ENCODE results near the gene PCDHGB4.
"Not testable (repeated sequence)": the region's sequence is repeated elsewhere in the genome, so short reads cannot be mapped to it uniquely, and the experiment has no call there.

The PCDHGB4 gene

DNA sequence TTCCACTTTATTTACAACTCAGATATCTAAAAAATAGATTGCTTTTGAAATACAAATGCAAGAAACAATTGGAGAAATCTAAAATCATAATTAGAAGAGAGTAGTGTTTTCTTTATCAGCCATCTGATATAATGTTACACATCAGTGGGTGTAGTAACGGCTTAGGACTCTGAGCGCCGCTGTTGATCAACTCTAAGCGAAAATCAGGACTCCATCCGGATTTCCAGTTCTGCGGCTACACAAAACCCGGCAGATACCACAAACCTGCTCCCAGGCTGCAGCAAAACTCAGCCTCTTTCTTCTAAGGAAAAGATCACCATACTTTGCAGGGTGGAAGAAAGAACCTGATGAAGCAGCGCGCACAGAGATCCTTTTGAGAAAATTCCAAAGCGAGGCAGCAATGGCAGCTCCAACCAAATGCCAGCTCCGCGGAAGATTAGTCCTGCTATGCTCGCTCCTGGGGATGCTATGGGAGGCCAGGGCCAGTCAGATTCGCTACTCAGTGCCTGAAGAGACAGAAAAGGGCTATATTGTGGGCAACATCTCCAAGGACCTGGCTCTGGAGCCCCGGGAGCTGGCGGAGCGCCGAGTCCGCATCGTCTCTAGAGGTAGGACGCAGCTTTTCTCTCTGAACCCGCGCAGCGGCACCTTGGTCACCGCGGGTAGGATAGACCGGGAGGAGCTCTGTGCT, 15.2 kb downstream of the PCDHGB4 start, which contains the start of gene PCDHGA9:
PCDHGA9 (plus strand) TSS at position 226 of the 691 bp plus-strand sequence; CDS start at position 401, 175 bp downstream.
- Histone ChIP-seq H3K4me3 (ENCODE audit: control insufficient read depth in 1 of 7, extremely low read depth in 1 of 7, insufficient read depth in 4 of 7, low read depth in 2 of 7, low read length in 6 of 7) (peak within 1 kb of the TSS in 3 of 7 experiments; percentile 7 to 42 (median 11)), H3K27me3 (replicated peaks in 2 of 5; ENCODE audit: control insufficient read depth in 4 of 5, insufficient read depth in 5 of 5, low read length in 4 of 5) (peaks cover 28 to 83% (median 37%) of the 10 kb centered on the region in 5 experiments), H3K4me1 (ENCODE audit: control extremely low read depth in 1 of 4, control insufficient read depth in 4 of 4, insufficient read depth in 4 of 4, low read length in 3 of 4) (no peaks in the 10 kb centered on the region), H3K9me3 (ENCODE audit: control extremely low read depth in 1 of 5, control insufficient read depth in 4 of 5, insufficient read depth in 2 of 5, low read depth in 1 of 5, low read length in 4 of 5) (peaks cover 7 to 68% (median 50%) of the 10 kb centered on the region in 5 experiments), H3K27ac (ENCODE audit: insufficient read depth in 1 of 2, low read depth in 1 of 2, low read length in 2 of 2, poor library complexity in 1 of 2, severe bottlenecking in 2 of 2) (no peak within 1 kb of the TSS), H3K36me3 (ENCODE audit: control insufficient read depth in 4 of 4, insufficient read depth in 4 of 4, low read length in 3 of 4) (no peaks in the 10 kb centered on the region)
- ChIA-PET POLR2A (no interaction called here), CTCF (interaction anchor here (0.7 to 1.2 kb wide), 4 partner anchors 14 to 161 kb away, joined by 3 to 5 read pairs (median 4); partner anchors contain the start of gene PCDHGB7)
- DNase-seq, result peak in 2 of 3 donors; percentile 45 to 51
- WGBS (ENCODE audit: insufficient coverage), result 19% methylated on average over 26 of the region's 27 CpGs

DNA sequence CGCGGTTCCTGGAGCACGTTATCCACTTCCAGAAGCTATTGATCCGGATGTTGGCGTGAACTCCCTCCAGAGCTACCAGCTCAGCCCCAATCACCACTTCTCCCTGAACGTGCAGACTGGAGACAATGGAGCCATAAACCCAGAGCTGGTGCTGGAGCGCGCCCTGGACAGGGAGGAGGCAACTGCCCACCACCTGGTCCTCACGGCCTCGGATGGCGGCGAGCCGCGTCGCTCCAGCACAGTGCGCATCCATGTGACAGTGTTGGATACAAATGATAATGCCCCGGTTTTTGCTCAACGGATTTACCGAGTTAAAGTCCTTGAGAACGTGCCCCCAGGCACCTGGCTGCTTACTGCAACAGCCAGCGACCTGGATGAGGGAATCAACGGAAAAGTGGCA, 15.9 kb downstream of the PCDHGB4 start:
- H3K27ac ChIP-seq (ENCODE audit: insufficient read depth in 1 of 2, low read depth in 1 of 2, low read length in 2 of 2, poor library complexity in 1 of 2, severe bottlenecking in 2 of 2), result no peak overlapping the region
- peaks cover 33 to 89% (median 40%) of the 10 kb centered on the region in 5 experiments for H3K27me3 ChIP-seq (replicated peaks in 2 of 5; ENCODE audit: control insufficient read depth in 4 of 5, insufficient read depth in 5 of 5, low read length in 4 of 5)
- ChIA-PET CTCF (interaction anchor here (0.7 to 1.2 kb wide), 4 partner anchors 14 to 161 kb away, joined by 3 to 5 read pairs (median 4); partner anchors contain the start of gene PCDHGB7), POLR2A (no interaction called here)
- H3K4me3 ChIP-seq (ENCODE audit: control insufficient read depth in 1 of 7, extremely low read depth in 1 of 7, insufficient read depth in 4 of 7, low read depth in 2 of 7, low read length in 6 of 7), result no peak overlapping the region
- H3K9me3 ChIP-seq (ENCODE audit: control extremely low read depth in 1 of 5, control insufficient read depth in 4 of 5, insufficient read depth in 2 of 5, low read depth in 1 of 5, low read length in 4 of 5), result peaks cover 7 to 67% (median 53%) of the 10 kb centered on the region in 5 experiments
- no peaks in the 10 kb centered on the region for H3K36me3 ChIP-seq (ENCODE audit: control insufficient read depth in 4 of 4, insufficient read depth in 4 of 4, low read length in 3 of 4)
- WGBS (ENCODE audit: insufficient coverage), result 21% methylated on average over 21 of the region's 22 CpGs
- DNase-seq, result no peak
- no peaks in the 10 kb centered on the region for H3K4me1 ChIP-seq (ENCODE audit: control extremely low read depth in 1 of 4, control insufficient read depth in 4 of 4, insufficient read depth in 4 of 4, low read length in 3 of 4)

DNA sequence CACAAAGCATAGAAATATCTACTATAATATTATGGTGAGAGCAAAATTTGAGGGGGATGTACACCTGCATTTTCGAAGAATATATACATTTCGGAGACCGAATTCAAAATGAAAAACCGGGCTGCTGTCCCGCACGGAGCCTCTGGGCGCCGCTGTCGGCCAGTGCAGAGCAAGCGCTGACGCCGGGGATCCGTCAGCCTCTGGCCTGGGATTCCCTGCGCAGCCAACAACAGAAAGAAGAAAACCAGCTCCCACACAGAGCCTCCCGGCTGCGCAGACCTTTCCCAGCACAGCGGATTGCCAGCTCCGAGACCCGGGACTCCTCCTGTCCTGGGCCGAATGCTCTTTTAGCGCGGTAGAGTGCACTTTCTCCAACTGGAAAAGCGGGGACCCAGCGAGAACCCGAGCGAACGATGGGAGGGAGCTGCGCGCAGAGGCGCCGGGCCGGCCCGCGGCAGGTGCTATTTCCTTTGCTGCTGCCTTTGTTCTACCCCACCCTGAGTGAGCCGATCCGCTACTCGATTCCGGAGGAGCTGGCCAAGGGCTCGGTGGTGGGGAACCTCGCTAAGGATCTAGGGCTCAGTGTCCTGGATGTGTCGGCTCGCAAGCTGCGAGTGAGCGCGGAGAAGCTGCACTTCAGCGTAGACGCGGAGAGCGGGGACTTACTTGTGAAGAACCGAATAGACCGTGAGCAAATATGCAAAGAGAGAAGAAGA, 20.4 kb downstream of the PCDHGB4 start, which contains the start of gene PCDHGB6:
PCDHGB6 (plus strand) TSS at position 232 of the 716 bp plus-strand sequence; CDS start at position 414, 182 bp downstream.
- Histone ChIP-seq H3K9me3 (ENCODE audit: control extremely low read depth in 1 of 5, control insufficient read depth in 4 of 5, insufficient read depth in 2 of 5, low read depth in 1 of 5, low read length in 4 of 5) (peaks cover 7 to 54% (median 47%) of the 10 kb centered on the region in 5 experiments), H3K4me3 (ENCODE audit: control insufficient read depth in 1 of 7, extremely low read depth in 1 of 7, insufficient read depth in 4 of 7, low read depth in 2 of 7, low read length in 6 of 7) (peak within 1 kb of the TSS in 6 of 7 experiments; percentile 23 to 75 (median 52)), H3K27me3 (replicated peaks in 2 of 5; ENCODE audit: control insufficient read depth in 4 of 5, insufficient read depth in 5 of 5, low read length in 4 of 5) (peaks cover 31 to 89% (median 48%) of the 10 kb centered on the region in 5 experiments)
- H3K27ac ChIP-seq (ENCODE audit: insufficient read depth in 1 of 2, low read depth in 1 of 2, low read length in 2 of 2, poor library complexity in 1 of 2, severe bottlenecking in 2 of 2); H3K4me1 ChIP-seq (ENCODE audit: control extremely low read depth in 1 of 4, control insufficient read depth in 4 of 4, insufficient read depth in 4 of 4, low read length in 3 of 4); POLR2A ChIA-PET; H3K36me3 ChIP-seq (ENCODE audit: control insufficient read depth in 4 of 4, insufficient read depth in 4 of 4, low read length in 3 of 4): not testable (repeated sequence)
- WGBS (ENCODE audit: insufficient coverage), result 9% methylated on average over 36 of the region's 51 CpGs
- CTCF ChIA-PET, result interaction anchor here (0.8 to 4.6 kb wide), 14 partner anchors 11 to 186 kb away, joined by 3 to 28 read pairs (median 4); partner anchors contain the start of genes PCDHGA12, PCDHGB3, PCDHGB5 and PCDHGC3
- peak; percentile 53 to 77 (median 73) for DNase-seq

DNA sequence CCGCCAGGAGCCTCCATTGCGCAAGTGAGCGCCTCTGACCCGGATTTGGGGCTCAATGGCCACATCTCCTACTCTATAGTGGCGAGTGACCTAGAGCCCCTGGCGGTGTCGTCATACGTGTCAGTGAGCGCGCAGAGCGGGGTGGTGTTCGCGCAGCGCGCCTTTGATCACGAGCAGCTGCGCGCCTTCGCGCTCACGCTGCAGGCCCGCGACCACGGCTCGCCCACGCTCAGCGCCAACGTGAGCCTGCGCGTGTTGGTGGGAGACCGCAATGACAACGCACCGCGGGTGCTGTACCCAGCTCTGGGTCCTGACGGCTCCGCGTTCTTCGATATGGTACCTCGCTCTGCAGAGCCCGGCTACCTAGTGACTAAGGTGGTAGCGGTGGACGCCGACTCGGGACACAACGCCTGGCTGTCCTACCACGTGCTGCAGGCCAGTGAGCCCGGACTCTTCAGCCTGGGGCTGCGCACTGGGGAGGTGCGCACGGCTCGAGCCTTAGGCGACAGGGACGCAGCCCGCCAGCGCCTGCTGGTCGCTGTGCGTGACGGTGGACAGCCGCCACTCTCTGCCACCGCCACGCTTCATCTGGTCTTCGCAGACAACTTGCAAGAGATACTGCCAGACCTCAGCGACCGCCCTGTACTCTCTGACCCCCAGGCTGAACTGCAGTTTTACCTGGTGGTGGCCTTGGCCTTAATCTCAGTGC, 22.3 kb downstream of the PCDHGB4 start:
- Histone ChIP-seq H3K36me3 (ENCODE audit: control insufficient read depth in 4 of 4, insufficient read depth in 4 of 4, low read length in 3 of 4) (peaks cover 0 to 4% (median 0%) of the 10 kb centered on the region in 4 experiments), H3K4me1 (ENCODE audit: control extremely low read depth in 1 of 4, control insufficient read depth in 4 of 4, insufficient read depth in 4 of 4, low read length in 3 of 4) (peaks cover 0 to 11% (median 8%) of the 10 kb centered on the region in 4 experiments), H3K27ac (ENCODE audit: insufficient read depth in 1 of 2, low read depth in 1 of 2, low read length in 2 of 2, poor library complexity in 1 of 2, severe bottlenecking in 2 of 2) (no peak overlapping the region), H3K4me3 (ENCODE audit: control insufficient read depth in 1 of 7, extremely low read depth in 1 of 7, insufficient read depth in 4 of 7, low read depth in 2 of 7, low read length in 6 of 7) (no peak overlapping the region), H3K27me3 (replicated peaks in 2 of 5; ENCODE audit: control insufficient read depth in 4 of 5, insufficient read depth in 5 of 5, low read length in 4 of 5) (peaks cover 29 to 89% (median 47%) of the 10 kb centered on the region in 5 experiments), H3K9me3 (ENCODE audit: control extremely low read depth in 1 of 5, control insufficient read depth in 4 of 5, insufficient read depth in 2 of 5, low read depth in 1 of 5, low read length in 4 of 5) (peaks cover 7 to 46% (median 37%) of the 10 kb centered on the region in 5 experiments)
- ChIA-PET POLR2A (interaction anchor here (0.6 kb wide), 1 partner anchor 418 kb away, joined by 4 read pairs; no protein-coding TSS in a partner anchor), CTCF (no interaction called here)
- WGBS (ENCODE audit: insufficient coverage), result 29% methylated on average over 62 of the region's 64 CpGs
- DNase-seq, result peak in 2 of 3 donors; percentile 39 to 47

DNA sequence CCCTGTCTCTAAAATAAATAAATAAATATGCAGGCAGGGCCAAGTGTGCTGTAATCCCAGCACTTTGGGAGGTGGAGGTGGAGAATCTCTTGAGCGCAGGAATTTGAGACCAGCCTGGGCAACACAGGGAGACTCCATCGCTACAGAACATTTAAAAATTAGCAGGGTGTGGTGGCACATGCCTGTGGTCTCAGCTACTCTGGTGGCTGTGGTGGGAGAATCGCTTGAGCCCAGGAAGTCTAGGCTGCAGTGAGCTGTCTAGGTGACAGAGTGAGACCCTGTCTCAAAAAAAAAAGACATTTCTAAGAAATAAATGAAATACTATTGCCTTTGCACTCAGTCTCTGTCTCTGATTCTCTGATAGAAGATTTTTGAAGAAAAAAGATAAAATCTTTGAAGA, 24.1 kb downstream of the PCDHGB4 start:
- H3K4me3 ChIP-seq (ENCODE audit: control insufficient read depth in 1 of 7, extremely low read depth in 1 of 7, insufficient read depth in 4 of 7, low read depth in 2 of 7, low read length in 6 of 7), result no peak overlapping the region
- WGBS (ENCODE audit: insufficient coverage), result 92% methylated on average over 2 of the region's 3 CpGs
- peaks cover 0 to 12% (median 9%) of the 10 kb centered on the region in 4 experiments for H3K4me1 ChIP-seq (ENCODE audit: control extremely low read depth in 1 of 4, control insufficient read depth in 4 of 4, insufficient read depth in 4 of 4, low read length in 3 of 4)
- peaks cover 28 to 89% (median 48%) of the 10 kb centered on the region in 5 experiments for H3K27me3 ChIP-seq (replicated peaks in 2 of 5; ENCODE audit: control insufficient read depth in 4 of 5, insufficient read depth in 5 of 5, low read length in 4 of 5)
- peaks cover 7 to 47% (median 34%) of the 10 kb centered on the region in 5 experiments for H3K9me3 ChIP-seq (ENCODE audit: control extremely low read depth in 1 of 5, control insufficient read depth in 4 of 5, insufficient read depth in 2 of 5, low read depth in 1 of 5, low read length in 4 of 5)
- DNase-seq, result no peak
- ChIA-PET POLR2A (no interaction called here), CTCF (interaction anchor here (1.2 to 7.4 kb wide), 4 partner anchors 112 to 147 kb away, joined by 3 to 77 read pairs (median 22); no protein-coding TSS in a partner anchor)
- peaks cover 0 to 4% (median 0%) of the 10 kb centered on the region in 4 experiments for H3K36me3 ChIP-seq (ENCODE audit: control insufficient read depth in 4 of 4, insufficient read depth in 4 of 4, low read length in 3 of 4)
- H3K27ac ChIP-seq (ENCODE audit: insufficient read depth in 1 of 2, low read depth in 1 of 2, low read length in 2 of 2, poor library complexity in 1 of 2, severe bottlenecking in 2 of 2), result no peak overlapping the region

DNA sequence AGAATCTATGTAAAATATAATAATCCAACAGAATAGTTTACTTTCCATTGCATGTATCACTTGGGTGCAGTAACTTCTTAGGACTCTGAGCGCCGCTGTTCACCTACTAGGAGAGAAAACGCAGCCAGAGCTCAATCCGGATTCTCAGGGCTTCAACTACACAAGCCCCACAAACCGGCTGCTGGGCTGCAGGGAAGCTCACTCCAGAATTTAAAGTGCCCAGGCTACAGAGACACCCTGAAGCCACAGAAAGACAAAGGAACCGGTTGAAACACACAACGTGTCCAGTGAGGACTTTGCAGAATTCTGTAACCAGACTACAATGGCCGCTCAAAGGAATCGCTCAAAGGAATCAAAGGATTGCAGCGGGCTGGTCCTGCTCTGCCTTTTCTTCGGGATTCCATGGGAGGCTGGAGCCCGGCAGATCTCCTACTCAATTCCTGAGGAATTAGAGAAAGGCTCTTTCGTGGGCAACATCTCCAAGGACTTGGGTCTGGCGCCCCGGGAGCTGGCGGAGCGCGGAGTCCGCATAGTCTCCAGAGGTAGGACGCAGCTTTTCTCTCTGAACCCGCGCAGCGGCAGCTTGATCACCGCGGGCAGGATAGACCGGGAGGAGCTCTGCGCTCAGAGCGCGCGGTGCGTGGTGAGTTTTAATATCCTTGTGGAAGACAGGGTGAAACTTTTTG, 25.5 kb downstream of the PCDHGB4 start, which contains the start of gene PCDHGA10:
PCDHGA10 (plus strand) TSS at position 134 of the 686 bp plus-strand sequence; CDS start at position 323, 189 bp downstream.
- no peak within 1 kb of the TSS for H3K27ac ChIP-seq (ENCODE audit: insufficient read depth in 1 of 2, low read depth in 1 of 2, low read length in 2 of 2, poor library complexity in 1 of 2, severe bottlenecking in 2 of 2)
- H3K4me1 ChIP-seq (ENCODE audit: control extremely low read depth in 1 of 4, control insufficient read depth in 4 of 4, insufficient read depth in 4 of 4, low read length in 3 of 4), result peaks cover 0 to 15% (median 10%) of the 10 kb centered on the region in 4 experiments
- H3K9me3 ChIP-seq (ENCODE audit: control extremely low read depth in 1 of 5, control insufficient read depth in 4 of 5, insufficient read depth in 2 of 5, low read depth in 1 of 5, low read length in 4 of 5), result peaks cover 5 to 41% (median 32%) of the 10 kb centered on the region in 5 experiments
- H3K27me3 ChIP-seq (replicated peaks in 2 of 5; ENCODE audit: control insufficient read depth in 4 of 5, insufficient read depth in 5 of 5, low read length in 4 of 5), result peaks cover 24 to 85% (median 38%) of the 10 kb centered on the region in 5 experiments
- peak within 1 kb of the TSS; percentile 27 to 84 (median 68) for H3K4me3 ChIP-seq (ENCODE audit: control insufficient read depth in 1 of 7, extremely low read depth in 1 of 7, insufficient read depth in 4 of 7, low read depth in 2 of 7, low read length in 6 of 7)
- peaks cover 0 to 4% (median 0%) of the 10 kb centered on the region in 4 experiments for H3K36me3 ChIP-seq (ENCODE audit: control insufficient read depth in 4 of 4, insufficient read depth in 4 of 4, low read length in 3 of 4)
- POLR2A ChIA-PET, result no interaction called here
- WGBS (ENCODE audit: insufficient coverage), result 12% methylated on average over 19 of the region's 31 CpGs
- CTCF ChIA-PET, result interaction anchor here (0.6 to 7.4 kb wide), 26 partner anchors 8 to 154 kb away, joined by 3 to 77 read pairs (median 4); partner anchors contain the start of genes PCDHGA11, PCDHGA12, PCDHGA2 and PCDHGB3
- DNase-seq, result peak; percentile 64 to 87 (median 87)
